ENCODE data around the gene SETSIP. TPM values are rescaled to one million over a fixed set of nuclear protein-coding genes. Genes with fewer than 3 reads are reported as not detected.
"Not testable (repeated sequence)": the region's sequence is repeated elsewhere in the genome, so short reads cannot be mapped to it uniquely, and the experiment has no call there.

The SETSIP gene
- total RNA-seq, 1 donor from 2014 or later: not detected

DNA sequence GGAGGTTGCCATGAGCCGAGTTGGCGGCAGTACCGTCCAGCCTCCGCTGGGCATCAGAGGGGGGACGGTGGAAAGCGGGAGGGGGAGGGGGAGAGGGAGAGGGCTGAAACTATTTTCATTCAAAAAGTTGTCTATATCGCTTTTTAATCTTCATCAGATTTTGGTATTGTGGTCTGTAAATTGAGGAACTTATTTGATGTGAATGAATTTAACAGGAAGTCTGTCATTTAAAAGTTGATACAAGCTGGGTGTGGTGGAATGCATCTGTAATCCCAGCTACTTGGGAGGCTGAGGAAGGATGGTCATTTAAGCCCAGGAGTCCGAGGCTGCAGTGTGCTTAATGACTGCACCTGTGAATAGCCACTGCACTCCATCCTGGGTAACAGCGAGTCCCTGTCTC lies 48.4 kb downstream of the SETSIP start:
- Mint-ChIP-seq H3K4me1 (peaks cover 18% of the 10 kb centered on the region), H3K27ac (no peak overlapping the region), H3K9me3 (peaks cover 26% of the 10 kb centered on the region), H3K4me3 (no peak overlapping the region), H3K36me3 (peaks cover 7% of the 10 kb centered on the region), H3K27me3 (ENCODE audit: insufficient read depth, low read depth) (peaks cover 6% of the 10 kb centered on the region)
- H3K4me2 ChIP-seq: no peak overlapping the region
- peaks cover under 1% of the 10 kb centered on the region for H3K36me3 ChIP-seq
- H2AFZ ChIP-seq (replicated peaks): no peak overlapping the region
- no peaks in the 10 kb centered on the region for H3K9me3 ChIP-seq (ENCODE audit: low read depth)
- DNase-seq (ENCODE audit: low spot score): no peak
- H3K27me3 ChIP-seq: peaks cover 24% of the 10 kb centered on the region
- H3K4me3 ChIP-seq: no peak overlapping the region
- H4K20me1 ChIP-seq (ENCODE audit: low read depth): no peaks in the 10 kb centered on the region
- H3F3A ChIP-seq (ENCODE audit: low read depth): no peaks in the 10 kb centered on the region
- no peak overlapping the region for H3K9ac ChIP-seq
- TF ChIP-seq EZH2 (IDR thresholded peaks at IDR 0.05): no peak
- TF ChIP-seq, protein P1, sequence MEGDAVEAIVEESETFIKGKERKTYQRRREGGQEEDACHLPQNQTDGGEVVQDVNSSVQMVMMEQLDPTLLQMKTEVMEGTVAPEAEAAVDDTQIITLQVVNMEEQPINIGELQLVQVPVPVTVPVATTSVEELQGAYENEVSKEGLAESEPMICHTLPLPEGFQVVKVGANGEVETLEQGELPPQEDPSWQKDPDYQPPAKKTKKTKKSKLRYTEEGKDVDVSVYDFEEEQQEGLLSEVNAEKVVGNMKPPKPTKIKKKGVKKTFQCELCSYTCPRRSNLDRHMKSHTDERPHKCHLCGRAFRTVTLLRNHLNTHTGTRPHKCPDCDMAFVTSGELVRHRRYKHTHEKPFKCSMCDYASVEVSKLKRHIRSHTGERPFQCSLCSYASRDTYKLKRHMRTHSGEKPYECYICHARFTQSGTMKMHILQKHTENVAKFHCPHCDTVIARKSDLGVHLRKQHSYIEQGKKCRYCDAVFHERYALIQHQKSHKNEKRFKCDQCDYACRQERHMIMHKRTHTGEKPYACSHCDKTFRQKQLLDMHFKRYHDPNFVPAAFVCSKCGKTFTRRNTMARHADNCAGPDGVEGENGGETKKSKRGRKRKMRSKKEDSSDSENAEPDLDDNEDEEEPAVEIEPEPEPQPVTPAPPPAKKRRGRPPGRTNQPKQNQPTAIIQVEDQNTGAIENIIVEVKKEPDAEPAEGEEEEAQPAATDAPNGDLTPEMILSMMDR (IDR thresholded peaks at IDR 0.05): no peak
- no peak for TF ChIP-seq EZH2phosphoT487 (IDR thresholded peaks at IDR 0.05)
- peaks cover 10% of the 10 kb centered on the region for H3K4me1 ChIP-seq
- H3K79me2 ChIP-seq (ENCODE audit: low read depth): no peaks in the 10 kb centered on the region
- no peak overlapping the region for H3K27ac ChIP-seq

DNA sequence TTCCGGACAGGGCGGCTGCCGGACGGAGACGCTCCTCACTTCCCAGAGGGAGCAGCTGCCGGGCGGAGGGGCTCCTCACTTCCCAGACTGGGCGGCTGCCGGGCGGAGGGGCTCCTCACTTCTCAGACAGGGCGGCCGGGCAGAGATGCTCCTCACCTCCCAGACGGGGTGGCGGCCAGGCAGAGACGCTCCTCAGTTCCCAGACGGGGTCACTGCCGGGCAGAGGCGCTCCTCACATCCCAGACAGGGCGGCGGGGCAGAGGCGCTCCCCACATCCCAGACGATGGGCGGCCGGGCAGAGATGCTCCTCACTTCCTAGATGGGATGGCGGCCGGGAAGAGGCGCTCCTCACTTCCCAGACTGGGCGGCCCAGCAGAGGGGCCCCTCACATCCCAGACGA lies 49.2 kb downstream of the SETSIP start:
- H3K36me3 Mint-ChIP-seq; H3K4me1 ChIP-seq; H4K20me1 ChIP-seq (ENCODE audit: low read depth); H3K4me3 Mint-ChIP-seq; H3K27ac ChIP-seq; H3K4me2 ChIP-seq; H3K9ac ChIP-seq; H3K9me3 ChIP-seq (ENCODE audit: low read depth); H3K4me3 ChIP-seq; H3F3A ChIP-seq (ENCODE audit: low read depth); H3K36me3 ChIP-seq; H3K27ac Mint-ChIP-seq; H2AFZ ChIP-seq (replicated peaks); H3K79me2 ChIP-seq (ENCODE audit: low read depth); DNase-seq (ENCODE audit: low spot score); H3K27me3 Mint-ChIP-seq (ENCODE audit: insufficient read depth, low read depth): not testable (repeated sequence)
- Mint-ChIP-seq H3K9me3 (peaks cover 32% of the 10 kb centered on the region), H3K4me1 (peaks cover 11% of the 10 kb centered on the region)
- peaks cover 22% of the 10 kb centered on the region for H3K27me3 ChIP-seq

Other genes starting within 250 kb of the SETSIP start
- gene TGFBR3, start 189.3 kb downstream of the SETSIP start, total RNA-seq (ENCODE audit: low replicate concordance): 9.0 and 11.8 TPM in 2 replicates
- not detected in 2 replicates for gene BRDT, start 126.0 kb downstream of the SETSIP start, total RNA-seq (ENCODE audit: low replicate concordance)
- 0.53 and 0.62 TPM in 2 replicates for gene EPHX4, start 45.4 kb downstream of the SETSIP start, total RNA-seq (ENCODE audit: low replicate concordance)
- 9.6 and 14.3 TPM in 2 replicates for gene BTBD8, start 4.9 kb upstream of the SETSIP start, total RNA-seq (ENCODE audit: low replicate concordance)
- gene C1orf146, start 142.5 kb upstream of the SETSIP start, total RNA-seq (ENCODE audit: low replicate concordance): not detected in 2 replicates
- 33.2 and 44.4 TPM in 2 replicates for gene GLMN, start 223.6 kb upstream of the SETSIP start, total RNA-seq (ENCODE audit: low replicate concordance)
- 14.2 and 36.3 TPM in 2 replicates for gene RPAP2, start 223.6 kb upstream of the SETSIP start, total RNA-seq (ENCODE audit: low replicate concordance)